ENCODE results near the gene FAM120B. TPM values are rescaled to one million over a fixed set of nuclear protein-coding genes. Genes with fewer than 3 reads are reported as not detected.

The FAM120B gene
- total RNA-seq (2022; extraction: Qiagen RNA extraction) = 8.8 to 12.7 TPM (median 11.9 TPM) in 5 replicates

GRCh38 chr6:170306324-170307079 lies at the start of gene FAM120B:
TSS of gene FAM120B (plus strand) at chr6:170306758. CDS start at chr6:170317391, 10,633 bp downstream.

GRCh38 chr6:170290296-170291128 lies 16.0 kb upstream of the FAM120B start, which contains the start of gene DLL1:
TSS of gene DLL1 (minus strand) at chr6:170291078. CDS start at chr6:170290139, 939 bp downstream.

Other genes with a start within 250 kb of the FAM120B start
- 0.18 to 0.33 TPM (median 0.24 TPM) in 5 replicates for gene DLL1, start 15.7 kb upstream of the FAM120B start, total RNA-seq (2022; extraction: Qiagen RNA extraction)
- gene PSMB1, start 246.5 kb downstream of the FAM120B start, total RNA-seq (2022; extraction: Qiagen RNA extraction) = 229 to 245 TPM (median 237 TPM) in 5 replicates
- 13.6 to 19.8 TPM (median 17.6 TPM) in 5 replicates for gene TBP, start 247.6 kb downstream of the FAM120B start, total RNA-seq (2022; extraction: Qiagen RNA extraction)

Measured in A549 treated with dexamethasone at 1 μM for 4 hours (cell line).